Mesendoderm (in vitro differentiated cells): ENCODE results near the gene MLLT1.

Experiments
- DNase-seq: peaks from one replicate; pipeline ENCODE4 v3.0.0; 2013
- H2AK5ac ChIP-seq: 2 replicates; pipeline ENCODE4 v1.6.1; 2013; ENCODE audit warnings: low read length, inconsistent platforms
- H2BK120ac ChIP-seq: 2 replicates; pipeline ENCODE4 v1.6.1; 2013; ENCODE audit warnings: low read depth, mild to moderate bottlenecking, low read length, moderate library complexity, mixed read lengths
- H2BK15ac ChIP-seq: replicated peaks from 2 replicates; pipeline ENCODE4 v1.6.1; 2013; ENCODE audit warnings: low read depth, mild to moderate bottlenecking, moderate library complexity
- H2BK5ac ChIP-seq: 2 replicates; pipeline ENCODE4 v1.6.1; 2013; ENCODE audit warnings: low read length, inconsistent platforms
- H3K18ac ChIP-seq: 2 replicates; pipeline ENCODE4 v1.6.1; 2013; ENCODE audit warnings: mild to moderate bottlenecking, low read length, mixed read lengths
- H3K23ac ChIP-seq: one replicate; pipeline ENCODE4 v1.6.1; 2013; ENCODE audit warnings: low read length
- H3K27ac ChIP-seq: 2 replicates; pipeline ENCODE4 v1.5.1; 2013; ENCODE audit warnings: low read depth, mild to moderate bottlenecking, inconsistent platforms, low read length, moderate library complexity
- H3K27me3 ChIP-seq: 2 replicates; pipeline ENCODE4 v1.6.1; 2013; ENCODE audit warnings: low read length, control low read depth, mild to moderate bottlenecking, inconsistent platforms; ENCODE audit not compliant: insufficient read depth, poor library complexity
- H3K36me3 ChIP-seq: 2 replicates; pipeline ENCODE4 v1.6.1; 2013; ENCODE audit warnings: low read length, inconsistent platforms; ENCODE audit not compliant: control insufficient read depth, insufficient read depth
- H3K4ac ChIP-seq: one replicate; pipeline ENCODE4 v1.6.1; 2013; ENCODE audit warnings: low read depth, mild to moderate bottlenecking, low read length, moderate library complexity
- H3K4me1 ChIP-seq: 2 replicates; pipeline ENCODE4 v1.6.1; 2013; ENCODE audit warnings: low read depth, low read length, inconsistent platforms; ENCODE audit not compliant: control insufficient read depth
- H3K4me2 ChIP-seq: 2 replicates; pipeline ENCODE4 v1.6.1; 2013; ENCODE audit warnings: low read length
- H3K4me3 ChIP-seq: 2 replicates; pipeline ENCODE4 v1.5.1; 2013; ENCODE audit warnings: mild to moderate bottlenecking, low read length
- H3K56ac ChIP-seq: one replicate; pipeline ENCODE4 v1.6.1; 2013; ENCODE audit warnings: low read length
- H3K79me1 ChIP-seq: 2 replicates; pipeline ENCODE4 v1.6.1; 2013; ENCODE audit warnings: low read length, inconsistent platforms
- H3K79me2 ChIP-seq: 2 replicates; pipeline ENCODE4 v1.6.1; 2013; ENCODE audit warnings: mild to moderate bottlenecking, low read length; ENCODE audit not compliant: control insufficient read depth, insufficient read depth
- H3K9ac ChIP-seq: 2 replicates; pipeline ENCODE4 v1.6.1; 2013; ENCODE audit warnings: low read length, inconsistent platforms
- H4K5ac ChIP-seq: one replicate; pipeline ENCODE4 v1.6.1; 2013; ENCODE audit warnings: low read length
- H4K8ac ChIP-seq: one replicate; pipeline ENCODE4 v1.6.1; 2013; ENCODE audit warnings: low read depth, mild to moderate bottlenecking, control low read depth, low read length, moderate library complexity
- WGBS: extraction: QIAGEN DNeasy Blood & Tissue Kit; methylation state at CpG from one replicate; pipeline ENCODE4 v1.1.7; 2013; ENCODE audit warnings: low lambda C conversion rate, missing lambda C conversion rate; ENCODE audit not compliant: insufficient coverage; ENCODE audit errors: extremely low coverage; 5-methylcytosine and 5-hydroxymethylcytosine counted together

Gene MLLT1

GRCh38 chr19:6221220-6221877, 58.4 kb downstream of the MLLT1 start:
- no peak overlapping the region for H3K18ac ChIP-seq
- no peak for DNase-seq
- no peak overlapping the region for H2BK120ac ChIP-seq
- no peak overlapping the region for H4K8ac ChIP-seq
- H2BK5ac ChIP-seq: no peak overlapping the region
- no peak overlapping the region for H3K27ac ChIP-seq
- no CpG with 5 or more reads among the region's 17 CpGs for WGBS
- H3K4me1 ChIP-seq: no peaks in the 10 kb centered on the region
- H3K79me1 ChIP-seq: peaks cover 2% of the 10 kb centered on the region
- no peak overlapping the region for H2AK5ac ChIP-seq
- H3K56ac ChIP-seq: no peak overlapping the region
- no peak overlapping the region for H3K4me2 ChIP-seq
- no peak overlapping the region for H3K9ac ChIP-seq
- H3K79me2 ChIP-seq: no peaks in the 10 kb centered on the region
- H3K27me3 ChIP-seq: no peaks in the 10 kb centered on the region
- H3K4ac ChIP-seq: no peak overlapping the region
- peaks cover 3% of the 10 kb centered on the region for H3K36me3 ChIP-seq
- H4K5ac ChIP-seq: no peak overlapping the region
- H3K23ac ChIP-seq: no peak overlapping the region
- no peak overlapping the region for H2BK15ac ChIP-seq
- no peak overlapping the region for H3K4me3 ChIP-seq

GRCh38 chr19:6220385-6221191, 59.2 kb downstream of the MLLT1 start:
- Histone ChIP-seq H3K4me1 (no peaks in the 10 kb centered on the region), H3K4me3 (no peak overlapping the region), H3K56ac (no peak overlapping the region), H3K18ac (no peak overlapping the region), H2BK15ac (no peak overlapping the region), H3K9ac (no peak overlapping the region), H4K8ac (no peak overlapping the region), H4K5ac (no peak overlapping the region), H3K79me1 (peaks cover 2% of the 10 kb centered on the region), H3K36me3 (no peaks in the 10 kb centered on the region), H3K4me2 (no peak overlapping the region), H3K27me3 (no peaks in the 10 kb centered on the region), H2AK5ac (no peak overlapping the region), H3K27ac (no peak overlapping the region), H3K4ac (no peak overlapping the region), H3K23ac (no peak overlapping the region), H2BK120ac (no peak overlapping the region), H3K79me2 (no peaks in the 10 kb centered on the region), H2BK5ac (no peak overlapping the region)
- no CpG with 5 or more reads among the region's 28 CpGs for WGBS
- DNase-seq: no peak

- H3K9ac ChIP-seq: no peak overlapping the region
- H3K79me1 ChIP-seq: peaks cover 2% of the 10 kb centered on the region
- no CpG with 5 or more reads among the region's 24 CpGs for WGBS
- H3K4me2 ChIP-seq: no peak overlapping the region
- H3K36me3 ChIP-seq: no peaks in the 10 kb centered on the region
- H2BK15ac ChIP-seq: no peak overlapping the region
- H3K4me1 ChIP-seq: no peaks in the 10 kb centered on the region
- H3K18ac ChIP-seq: no peak overlapping the region
- no peak overlapping the region for H3K4ac ChIP-seq
- no peak for DNase-seq
- no peak overlapping the region for H2BK120ac ChIP-seq
- no peak overlapping the region for H2AK5ac ChIP-seq
- no peak overlapping the region for H4K8ac ChIP-seq
- no peaks in the 10 kb centered on the region for H3K27me3 ChIP-seq
- H3K56ac ChIP-seq: no peak overlapping the region
- H4K5ac ChIP-seq: no peak overlapping the region
- H3K23ac ChIP-seq: no peak overlapping the region
- no peak overlapping the region for H3K4me3 ChIP-seq
- no peak overlapping the region for H3K27ac ChIP-seq
- H3K79me2 ChIP-seq: no peaks in the 10 kb centered on the region
- H2BK5ac ChIP-seq: no peak overlapping the region
These were observed 60.0 kb downstream of the MLLT1 start for GRCh38 chr19:6219586-6220290.

GRCh38 chr19:6219147-6219525, 60.6 kb downstream of the MLLT1 start:
- Histone ChIP-seq H3K4me1 (no peaks in the 10 kb centered on the region), H3K4me3 (no peak overlapping the region), H3K79me1 (no peaks in the 10 kb centered on the region), H3K27ac (no peak overlapping the region), H4K8ac (no peak overlapping the region), H3K23ac (no peak overlapping the region), H2AK5ac (no peak overlapping the region), H3K9ac (no peak overlapping the region), H3K4ac (no peak overlapping the region), H3K56ac (no peak overlapping the region), H2BK120ac (no peak overlapping the region), H4K5ac (no peak overlapping the region), H3K18ac (no peak overlapping the region), H3K27me3 (no peaks in the 10 kb centered on the region), H2BK15ac (no peak overlapping the region), H2BK5ac (no peak overlapping the region), H3K4me2 (no peak overlapping the region), H3K36me3 (no peaks in the 10 kb centered on the region), H3K79me2 (no peaks in the 10 kb centered on the region)
- DNase-seq: no peak
- WGBS: no CpG with 5 or more reads among the region's 8 CpGs

- peak; percentile 90 for DNase-seq
- no peak overlapping the region for H3K23ac ChIP-seq
- WGBS: no CpG with 5 or more reads among the region's 18 CpGs
- H3K36me3 ChIP-seq: no peaks in the 10 kb centered on the region
- no peaks in the 10 kb centered on the region for H3K79me1 ChIP-seq
- H3K4me3 ChIP-seq: no peak overlapping the region
- H3K27ac ChIP-seq: no peak overlapping the region
- H3K18ac ChIP-seq: no peak overlapping the region
- peak overlapping the region; percentile 15 for H3K56ac ChIP-seq
- no peak overlapping the region for H2BK120ac ChIP-seq
- H3K4me2 ChIP-seq: no peak overlapping the region
- H2BK15ac ChIP-seq: no peak overlapping the region
- no peak overlapping the region for H4K5ac ChIP-seq
- H2BK5ac ChIP-seq: no peak overlapping the region
- no peak overlapping the region for H3K9ac ChIP-seq
- no peaks in the 10 kb centered on the region for H3K4me1 ChIP-seq
- no peaks in the 10 kb centered on the region for H3K27me3 ChIP-seq
- no peaks in the 10 kb centered on the region for H3K79me2 ChIP-seq
- no peak overlapping the region for H3K4ac ChIP-seq
- no peak overlapping the region for H4K8ac ChIP-seq
- no peak overlapping the region for H2AK5ac ChIP-seq
These were observed 61.2 kb downstream of the MLLT1 start for GRCh38 chr19:6218491-6219146.
